ENCODE measurements around the gene PP2D1. TPM values are rescaled to one million over a fixed set of nuclear protein-coding genes. Genes with fewer than 3 reads are reported as not detected.
A peak's percentile ranks its signal among the peaks of the same experiment; 100 is the strongest.
"Not testable (repeated sequence)": the region's sequence is repeated elsewhere in the genome, so short reads cannot be mapped to it uniquely, and the experiment has no call there.

PP2D1 gene
- total and polyA plus RNA-seq, 3 donors from 2014 or later: 9.3 to 37.5 (median 22.8) TPM

- no peaks in the 10 kb centered on the region for H3K9me3 ChIP-seq
- H3K36me3 ChIP-seq (ENCODE audit: low read depth, missing control alignments): no peaks in the 10 kb centered on the region
- no peak overlapping the region for H3K27ac ChIP-seq
- H3K27me3 ChIP-seq: no peaks in the 10 kb centered on the region
- TF ChIP-seq, protein P1, sequence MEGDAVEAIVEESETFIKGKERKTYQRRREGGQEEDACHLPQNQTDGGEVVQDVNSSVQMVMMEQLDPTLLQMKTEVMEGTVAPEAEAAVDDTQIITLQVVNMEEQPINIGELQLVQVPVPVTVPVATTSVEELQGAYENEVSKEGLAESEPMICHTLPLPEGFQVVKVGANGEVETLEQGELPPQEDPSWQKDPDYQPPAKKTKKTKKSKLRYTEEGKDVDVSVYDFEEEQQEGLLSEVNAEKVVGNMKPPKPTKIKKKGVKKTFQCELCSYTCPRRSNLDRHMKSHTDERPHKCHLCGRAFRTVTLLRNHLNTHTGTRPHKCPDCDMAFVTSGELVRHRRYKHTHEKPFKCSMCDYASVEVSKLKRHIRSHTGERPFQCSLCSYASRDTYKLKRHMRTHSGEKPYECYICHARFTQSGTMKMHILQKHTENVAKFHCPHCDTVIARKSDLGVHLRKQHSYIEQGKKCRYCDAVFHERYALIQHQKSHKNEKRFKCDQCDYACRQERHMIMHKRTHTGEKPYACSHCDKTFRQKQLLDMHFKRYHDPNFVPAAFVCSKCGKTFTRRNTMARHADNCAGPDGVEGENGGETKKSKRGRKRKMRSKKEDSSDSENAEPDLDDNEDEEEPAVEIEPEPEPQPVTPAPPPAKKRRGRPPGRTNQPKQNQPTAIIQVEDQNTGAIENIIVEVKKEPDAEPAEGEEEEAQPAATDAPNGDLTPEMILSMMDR (IDR thresholded peaks at IDR 0.05): no peak
- no peak for TF ChIP-seq POLR2A (IDR thresholded peaks at IDR 0.05)
- no peak for DNase-seq
- H3K4me3 ChIP-seq: no peak overlapping the region
- H3K4me1 ChIP-seq: no peaks in the 10 kb centered on the region
- intact Hi-C loops (cut with DNase I; ENCODE audit: low total_unique reads): no loop called here
- 92 to 98% methylated on average over 2 of the region's 2 CpGs for WGBS, 2 donors
These were observed 17.3 kb downstream of the PP2D1 start for GRCh38 chr3:19994796-19995195.

DNA sequence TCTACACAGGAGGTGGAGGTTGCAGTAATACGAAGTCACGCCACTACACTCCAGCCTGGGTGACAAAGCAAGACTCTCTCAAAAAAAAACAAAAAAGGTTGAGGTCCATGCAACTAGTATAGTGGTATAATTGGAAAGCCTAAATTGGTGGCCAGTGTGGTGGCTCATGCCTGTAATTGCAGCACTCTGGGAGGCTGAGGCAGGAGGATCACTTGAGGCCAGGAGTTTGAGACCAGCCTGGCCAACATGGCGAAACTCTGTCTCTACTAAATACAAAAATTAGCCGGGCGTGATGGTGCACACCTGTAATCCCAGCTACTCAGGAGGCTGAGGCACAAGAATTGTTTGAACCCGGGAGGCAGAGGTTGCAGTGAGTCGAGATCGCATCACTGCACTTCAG is 23.2 kb downstream of the PP2D1 start:
- 89 to 94% methylated on average over 8 of the region's 8 CpGs for WGBS, 2 donors

DNA sequence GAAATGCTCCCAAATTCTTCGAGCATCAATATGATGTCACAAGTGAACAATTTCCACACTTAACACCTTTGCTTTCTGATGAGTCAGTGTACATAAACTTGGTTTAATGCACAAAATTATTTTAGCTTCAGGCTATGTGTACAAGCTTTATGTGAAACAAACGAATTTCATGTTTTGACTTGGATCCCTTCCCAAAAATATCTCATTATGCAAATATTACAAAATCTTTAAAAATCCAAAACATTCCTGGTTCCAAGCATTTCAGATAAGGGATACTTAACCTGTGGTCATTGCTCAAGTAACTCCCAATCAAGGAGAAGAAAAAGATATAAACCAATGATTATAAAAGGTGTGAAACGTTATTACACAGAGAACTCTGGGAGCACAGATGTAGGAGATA is 40.0 kb downstream of the PP2D1 start:
- peaks cover 6% of the 10 kb centered on the region for H3K36me3 ChIP-seq (ENCODE audit: low read depth, missing control alignments)
- no peak for DNase-seq
- H3K27me3 ChIP-seq: no peaks in the 10 kb centered on the region
- H3K27ac ChIP-seq: no peak overlapping the region
- WGBS, 2 donors: 55 to 58% methylated on average over 3 of the region's 3 CpGs
- intact Hi-C loops (cut with DNase I; ENCODE audit: low total_unique reads): no loop called here
- no peak overlapping the region for H3K4me3 ChIP-seq
- no peak for TF ChIP-seq POLR2A (IDR thresholded peaks at IDR 0.05)
- TF ChIP-seq, protein P1 (IDR thresholded peaks at IDR 0.05): no peak
- no peaks in the 10 kb centered on the region for H3K9me3 ChIP-seq
- H3K4me1 ChIP-seq: peaks cover 8% of the 10 kb centered on the region

More for the DNA sequence above, 23.2 kb downstream of the PP2D1 start:
- intact Hi-C loops (cut with DNase I; ENCODE audit: low total_unique reads); H3K27ac ChIP-seq; H3K4me3 ChIP-seq; H3K4me1 ChIP-seq; DNase-seq; H3K9me3 ChIP-seq; H3K36me3 ChIP-seq (ENCODE audit: low read depth, missing control alignments); H3K27me3 ChIP-seq: not testable (repeated sequence)

DNA sequence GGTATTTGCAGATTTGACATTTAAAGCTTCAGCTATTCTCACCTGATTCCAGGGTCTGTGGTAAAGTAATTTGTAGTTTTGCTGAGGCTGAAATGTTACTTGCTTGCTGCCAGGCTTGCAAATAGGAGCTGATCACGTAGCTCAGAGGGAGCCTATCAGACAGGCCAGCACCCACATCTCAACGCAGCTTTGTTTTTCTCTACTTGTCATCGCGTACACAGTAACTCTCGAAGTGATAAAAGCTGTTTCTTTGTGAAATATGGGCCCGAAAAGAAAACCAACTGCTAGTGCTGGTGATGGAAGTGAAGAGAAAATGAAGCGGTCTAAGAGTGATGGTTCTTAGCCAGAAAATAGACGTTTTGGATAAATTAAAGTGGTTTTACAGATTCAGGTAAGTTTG is 41.7 kb downstream of the PP2D1 start:
- Histone ChIP-seq H3K27me3 (no peaks in the 10 kb centered on the region), H3K36me3 (ENCODE audit: low read depth, missing control alignments) (no peaks in the 10 kb centered on the region), H3K4me3 (no peak overlapping the region), H3K4me1 (peaks cover 8% of the 10 kb centered on the region), H3K27ac (peak overlapping the region in 1 of 2 donors; percentile 18), H3K9me3 (no peaks in the 10 kb centered on the region)
- DNase-seq: peak; percentile 54
- 67 to 78% methylated on average over 8 of the region's 8 CpGs for WGBS, 2 donors
- TF ChIP-seq, protein P1 (IDR thresholded peaks at IDR 0.05): no peak
- no peak for TF ChIP-seq POLR2A (IDR thresholded peaks at IDR 0.05)
- intact Hi-C loops (cut with DNase I; ENCODE audit: low total_unique reads): no loop called here

GRCh38 chr3:19967812-19968211 is 44.3 kb downstream of the PP2D1 start:
- no peak for DNase-seq
- Histone ChIP-seq H3K9me3 (no peaks in the 10 kb centered on the region), H3K27ac (no peak overlapping the region), H3K4me3 (no peak overlapping the region), H3K36me3 (ENCODE audit: low read depth, missing control alignments) (no peaks in the 10 kb centered on the region), H3K4me1 (peaks cover 3% of the 10 kb centered on the region), H3K27me3 (no peaks in the 10 kb centered on the region)
- WGBS, 2 donors: 75 to 80% methylated on average over 4 of the region's 4 CpGs
- TF ChIP-seq, protein P1 (IDR thresholded peaks at IDR 0.05): no peak
- no peak for TF ChIP-seq POLR2A (IDR thresholded peaks at IDR 0.05)
- intact Hi-C loops (cut with DNase I; ENCODE audit: low total_unique reads): no loop called here

All from testis (tissue), 3 donors.